ENCODE measurements around the gene MCUB. TPM values are rescaled to one million over a fixed set of nuclear protein-coding genes. Genes with fewer than 3 reads are reported as not detected.

MCUB gene
- total RNA-seq, 1 experiment from 2014 or later = 18.6 TPM

DNA sequence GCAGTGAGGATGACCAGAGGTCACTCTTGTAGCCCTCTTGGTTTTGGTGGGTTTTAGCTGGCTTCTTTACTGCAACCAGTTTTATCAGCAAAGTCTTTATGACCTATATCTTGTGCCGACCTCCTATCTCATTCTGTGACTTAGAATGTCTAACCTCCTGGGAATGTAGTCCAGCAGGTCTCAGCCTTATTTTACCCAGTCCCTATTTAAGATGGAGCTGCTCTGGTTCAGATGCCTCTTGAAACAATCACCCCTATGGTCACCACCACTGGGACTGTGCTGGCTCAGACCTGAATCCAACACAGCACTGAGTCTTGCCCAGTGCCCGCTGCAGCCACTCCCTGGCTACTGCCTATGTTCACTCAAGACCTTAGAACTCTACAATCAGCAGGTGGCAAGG lies 49.4 kb downstream of the MCUB start (continued):
- TF ChIP-seq, protein P1, sequence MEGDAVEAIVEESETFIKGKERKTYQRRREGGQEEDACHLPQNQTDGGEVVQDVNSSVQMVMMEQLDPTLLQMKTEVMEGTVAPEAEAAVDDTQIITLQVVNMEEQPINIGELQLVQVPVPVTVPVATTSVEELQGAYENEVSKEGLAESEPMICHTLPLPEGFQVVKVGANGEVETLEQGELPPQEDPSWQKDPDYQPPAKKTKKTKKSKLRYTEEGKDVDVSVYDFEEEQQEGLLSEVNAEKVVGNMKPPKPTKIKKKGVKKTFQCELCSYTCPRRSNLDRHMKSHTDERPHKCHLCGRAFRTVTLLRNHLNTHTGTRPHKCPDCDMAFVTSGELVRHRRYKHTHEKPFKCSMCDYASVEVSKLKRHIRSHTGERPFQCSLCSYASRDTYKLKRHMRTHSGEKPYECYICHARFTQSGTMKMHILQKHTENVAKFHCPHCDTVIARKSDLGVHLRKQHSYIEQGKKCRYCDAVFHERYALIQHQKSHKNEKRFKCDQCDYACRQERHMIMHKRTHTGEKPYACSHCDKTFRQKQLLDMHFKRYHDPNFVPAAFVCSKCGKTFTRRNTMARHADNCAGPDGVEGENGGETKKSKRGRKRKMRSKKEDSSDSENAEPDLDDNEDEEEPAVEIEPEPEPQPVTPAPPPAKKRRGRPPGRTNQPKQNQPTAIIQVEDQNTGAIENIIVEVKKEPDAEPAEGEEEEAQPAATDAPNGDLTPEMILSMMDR (IDR thresholded peaks at IDR 0.05 in 2 of 3, conservative IDR thresholded peaks at IDR 0.05 in 1 of 3; ENCODE audit: borderline replicate concordance in 1 of 3, insufficient read depth in 1 of 3, low read depth in 2 of 3, low read length in 2 of 3) = no peak
- TF ChIP-seq POLR2A (IDR thresholded peaks at IDR 0.05; ENCODE audit: borderline replicate concordance, extremely low read depth, insufficient read depth, insufficient read length) (no peak), POLR2AphosphoS5 (IDR thresholded peaks at IDR 0.05; ENCODE audit: low read depth, low read length) (no peak), SIN3A (IDR thresholded peaks at IDR 0.05; ENCODE audit: low read depth) (no peak), CBX3 (IDR thresholded peaks at IDR 0.05; ENCODE audit: low read depth) (no peak), ZNF274 (IDR thresholded peaks at IDR 0.05; ENCODE audit: low read depth, low read length) (no peak)

DNA sequence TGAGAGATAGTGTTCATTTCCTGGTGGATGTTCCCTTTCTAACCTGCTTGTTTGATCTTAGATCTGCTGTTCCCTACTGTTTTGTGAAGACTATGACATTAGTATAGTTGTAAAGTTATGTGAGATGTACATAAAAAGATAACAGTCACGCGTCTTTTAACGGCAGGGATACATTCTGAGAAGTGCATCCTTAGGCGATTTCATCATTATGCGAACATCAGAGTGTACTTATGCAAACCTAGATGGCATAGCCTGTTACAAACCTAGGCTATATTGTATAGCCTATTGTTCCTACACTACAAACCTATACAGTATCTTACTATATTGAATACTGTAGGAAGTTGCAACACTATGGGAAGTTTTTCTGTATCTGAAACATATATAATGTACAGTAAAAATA lies 50.4 kb downstream of the MCUB start:
- CTCF ChIA-PET = no interaction called here
- Histone ChIP-seq H3K4me2 (ENCODE audit: low read length) (no peak overlapping the region), H3K4me3 (replicated peaks in 1 of 2; ENCODE audit: low read depth in 1 of 2, low read length in 2 of 2) (no peak overlapping the region), H3K9me3 (ENCODE audit: control insufficient read depth in 1 of 2, insufficient read depth in 1 of 2, low read depth in 1 of 2, low read length in 2 of 2) (0 out of 4 replicates have a peak, but pooled peaks cover 0 to 2% of the 10 kb centered on the region in 2 experiments), H3K36me3 (ENCODE audit: control insufficient read depth in 1 of 2, insufficient read depth in 2 of 2, low read length in 2 of 2) (no peaks in the 10 kb centered on the region), H2AFZ (ENCODE audit: low read depth, low read length, poor library complexity, severe bottlenecking) (no peak overlapping the region), H3K79me2 (ENCODE audit: insufficient read depth, low read length) (no peaks in the 10 kb centered on the region), H3K27me3 (ENCODE audit: insufficient read depth, low read length) (no peaks in the 10 kb centered on the region), H4K20me1 (ENCODE audit: insufficient read depth) (no peaks in the 10 kb centered on the region), H3K9me2 (ENCODE audit: insufficient read depth) (no peaks in the 10 kb centered on the region), H3K4me1 (ENCODE audit: control insufficient read depth in 1 of 2, insufficient read depth in 2 of 2, low read length in 2 of 2) (no peaks in the 10 kb centered on the region), H3K9ac (ENCODE audit: low read length) (no peak overlapping the region), H3K27ac (ENCODE audit: low read depth, low read length) (no peak overlapping the region)
- no peak for DNase-seq (ENCODE audit: low read depth, low spot score)
- intact Hi-C loops (cut with micrococcal nuclease) = no loop called here
- no peak for TF ChIP-seq FOSL1 (IDR thresholded peaks at IDR 0.05; ENCODE audit: low read depth)
- no peak for TF ChIP-seq CEBPB (IDR thresholded peaks at IDR 0.05; ENCODE audit: low read depth)
- no peak for TF ChIP-seq TCF7L2 (IDR thresholded peaks at IDR 0.05; ENCODE audit: borderline replicate concordance, extremely low read depth, insufficient read depth, insufficient read length)
- TF ChIP-seq YY1 (IDR thresholded peaks at IDR 0.05; ENCODE audit: extremely low read depth, insufficient replicate concordance, low read depth, low read length) = no peak
- no peak for TF ChIP-seq POLR2AphosphoS5 (IDR thresholded peaks at IDR 0.05; ENCODE audit: low read depth, low read length)
- TF ChIP-seq, protein P1 (IDR thresholded peaks at IDR 0.05 in 2 of 3, conservative IDR thresholded peaks at IDR 0.05 in 1 of 3; ENCODE audit: borderline replicate concordance in 1 of 3, insufficient read depth in 1 of 3, low read depth in 2 of 3, low read length in 2 of 3) = no peak
- TF ChIP-seq, protein P2, sequence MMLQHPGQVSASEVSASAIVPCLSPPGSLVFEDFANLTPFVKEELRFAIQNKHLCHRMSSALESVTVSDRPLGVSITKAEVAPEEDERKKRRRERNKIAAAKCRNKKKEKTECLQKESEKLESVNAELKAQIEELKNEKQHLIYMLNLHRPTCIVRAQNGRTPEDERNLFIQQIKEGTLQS (IDR thresholded peaks at IDR 0.05) = no peak
- TF ChIP-seq ELF1 (IDR thresholded peaks at IDR 0.05; ENCODE audit: borderline replicate concordance, low read depth) = no peak
- TF ChIP-seq JUND (IDR thresholded peaks at IDR 0.05) = no peak
- no peak for TF ChIP-seq SRF (IDR thresholded peaks at IDR 0.05; ENCODE audit: low read depth)
- no peak for TF ChIP-seq EGR1 (IDR thresholded peaks at IDR 0.05; ENCODE audit: low read depth)
- no peak for TF ChIP-seq SP1 (IDR thresholded peaks at IDR 0.05; ENCODE audit: low read depth)
- POLR2A ChIA-PET = no interaction called here
- ATAC-seq = no peak
- BruUV-seq (replicated peaks) = no TSS peak
- RAD21 ChIA-PET (ENCODE audit: low non-redundant PET in 1 of 2, low total read pairs in 2 of 2, uncharacterized antibody in 2 of 2, unreplicated experiment in 2 of 2) = no interaction called here
